WTC11 (cell line): ENCODE results near the gene PER3. TPM values are rescaled to one million over a fixed set of nuclear protein-coding genes. Genes with fewer than 3 reads are reported as not detected.

Experiments
- ATAC-seq: fragments of 200-7000 bp; cut with Tn5 transposase; 2 replicates; pipeline ENCODE4 v1.10.0; 2021; ENCODE audit warnings: mild to moderate bottlenecking, moderate library complexity
- CTCF ChIA-PET: fragments of 300-600 bp; sonication (Branson Sonifier 250); formaldehyde crosslinking; loops from one replicate; lab custom pipeline; 2021; ENCODE audit warnings: antibody characterized with exemption; lab: Charles Lee
- POLR2A ChIA-PET: fragments of 350-600 bp; sonication (Branson Sonifier 250); formaldehyde crosslinking; loops from one replicate; lab custom pipeline; 2021; ENCODE audit warnings: antibody characterized with exemption; lab: Charles Lee
- DNase-seq: peaks from one replicate; pipeline ENCODE4 v3.0.0; 2021; ENCODE audit warnings: low spot score
- H3K27ac Mint-ChIP-seq: 2 replicates; pipeline ENCODE4 v1.8.0; 2021; ENCODE audit warnings: mixed read lengths
- H3K27me3 Mint-ChIP-seq: 2 replicates; pipeline ENCODE4 v1.8.0; 2021; ENCODE audit warnings: low read depth, mild to moderate bottlenecking, moderate library complexity, mixed read lengths
- H3K36me3 Mint-ChIP-seq: 2 replicates; pipeline ENCODE4 v1.8.0; 2021; ENCODE audit warnings: mixed read lengths
- H3K4me1 Mint-ChIP-seq: 2 replicates; pipeline ENCODE4 v1.8.0; 2022; ENCODE audit warnings: mixed read lengths
- H3K4me3 Mint-ChIP-seq: 2 replicates; pipeline ENCODE4 v1.8.0; 2021; ENCODE audit warnings: mild to moderate bottlenecking, moderate library complexity, mixed read lengths
- H3K9me3 Mint-ChIP-seq: 2 replicates; pipeline ENCODE4 v1.8.0; 2021; ENCODE audit warnings: mixed read lengths
- ATF1 ChIP-seq: sonication (generic); formaldehyde crosslinking; IDR thresholded peaks from 2 replicates; pipeline ENCODE4 v1.8.1; 2023; ENCODE audit warnings: mild to moderate bottlenecking, moderate library complexity, missing genetic modification reagents
- E2F5 ChIP-seq: sonication (generic); formaldehyde crosslinking; IDR thresholded peaks from 2 replicates; pipeline ENCODE4 v1.8.1; 2022; ENCODE audit warnings: mild to moderate bottlenecking, moderate library complexity, missing genetic modification reagents
- EMX1 ChIP-seq: fragments of 250-450 bp; sonication (Bioruptor Pico); IDR thresholded peaks from 2 replicates; pipeline ENCODE4 v1.8.0; 2021; ENCODE audit warnings: mild to moderate bottlenecking
- FOXK1 ChIP-seq: sonication (generic); formaldehyde crosslinking; IDR thresholded peaks from 2 replicates; pipeline ENCODE4 v1.8.0; 2022; ENCODE audit warnings: mild to moderate bottlenecking, moderate library complexity, missing genetic modification reagents
- MYBL2 ChIP-seq: sonication (generic); formaldehyde crosslinking; IDR thresholded peaks from 2 replicates; pipeline ENCODE4 v1.8.1; 2023; ENCODE audit warnings: mild to moderate bottlenecking, moderate library complexity, missing genetic modification reagents
- NR1H2 ChIP-seq: sonication (generic); formaldehyde crosslinking; IDR thresholded peaks from 2 replicates; pipeline ENCODE4 v1.9.0; 2021; ENCODE audit warnings: mild to moderate bottlenecking, moderate library complexity, missing genetic modification reagents
- OVOL2 ChIP-seq: fragments of 250-450 bp; sonication (Bioruptor Pico); IDR thresholded peaks from 2 replicates; pipeline ENCODE4 v1.9.0; 2021; ENCODE audit warnings: mild to moderate bottlenecking, borderline replicate concordance
- RORB ChIP-seq: fragments of 250-450 bp; sonication (Bioruptor Pico); IDR thresholded peaks from 2 replicates; pipeline ENCODE4 v1.9.0; 2021; ENCODE audit warnings: mild to moderate bottlenecking
- STAT6 ChIP-seq: sonication (generic); formaldehyde crosslinking; conservative IDR thresholded peaks from 2 replicates; pipeline ENCODE4 v1.8.1; 2023; ENCODE audit warnings: mild to moderate bottlenecking, low read depth, missing genetic modification reagents, moderate library complexity
- TCF7 ChIP-seq: sonication (generic); formaldehyde crosslinking; IDR thresholded peaks from 2 replicates; pipeline ENCODE4 v1.8.0; 2022; ENCODE audit warnings: mild to moderate bottlenecking, low read depth, missing genetic modification reagents, moderate library complexity
- TEAD4 ChIP-seq: sonication (generic); formaldehyde crosslinking; IDR thresholded peaks from 2 replicates; pipeline ENCODE4 v1.8.0; 2022; ENCODE audit warnings: mild to moderate bottlenecking, missing genetic modification reagents
- TP53 ChIP-seq: sonication (generic); formaldehyde crosslinking; IDR thresholded peaks from 2 replicates; pipeline ENCODE4 v1.8.1; 2023; ENCODE audit warnings: mild to moderate bottlenecking, missing genetic modification reagents
- ZBTB21 ChIP-seq: sonication (generic); formaldehyde crosslinking; IDR thresholded peaks from 2 replicates; pipeline ENCODE4 v1.8.1; 2023; ENCODE audit warnings: mild to moderate bottlenecking, missing genetic modification reagents, borderline replicate concordance
- ZNF263 ChIP-seq: sonication (generic); formaldehyde crosslinking; IDR thresholded peaks from 2 replicates; pipeline ENCODE4 v1.8.1; 2022; ENCODE audit warnings: low read depth, mild to moderate bottlenecking, moderate library complexity, missing genetic modification reagents
- ZNF281 ChIP-seq: sonication (generic); formaldehyde crosslinking; IDR thresholded peaks from 2 replicates; pipeline ENCODE4 v1.8.0; 2023; ENCODE audit warnings: mild to moderate bottlenecking, missing genetic modification reagents
- total RNA-seq: library from RNA; stranded (reverse); gene quantifications from 3 replicates; pipeline ENCODE4 v1.2.3, GENCODE V29; 2021
- TF ChIP-seq, protein P1 (sequence below): sonication (generic); formaldehyde crosslinking; IDR thresholded peaks from 2 replicates; pipeline ENCODE4 v1.8.1; 2022; ENCODE audit warnings: missing genetic modification reagents, borderline replicate concordance
- TF ChIP-seq, protein P2 (sequence below): sonication (generic); formaldehyde crosslinking; IDR thresholded peaks from 2 replicates; pipeline ENCODE4 v1.8.1; 2023; ENCODE audit warnings: mild to moderate bottlenecking, missing genetic modification reagents
- TF ChIP-seq, protein P3 (sequence below): fragments of 200-600 bp; IDR thresholded peaks from 2 replicates; pipeline ENCODE4 v1.8.0; 2022; ENCODE audit warnings: antibody characterized with exemption

The PER3 gene
- total RNA-seq, 1 experiment from 2014 or later = 8.5 TPM

GRCh38 chr1:7865978-7866377, 81.9 kb downstream of the PER3 start (continued):
- no peak for TF ChIP-seq E2F5 (CRISPR knock-in tag)
- TF ChIP-seq EMX1 (CRISPR knock-in tag) = no peak
- TF ChIP-seq ZNF281 = no peak
- TF ChIP-seq STAT6 (CRISPR knock-in tag) = no peak
- TF ChIP-seq, protein P1, sequence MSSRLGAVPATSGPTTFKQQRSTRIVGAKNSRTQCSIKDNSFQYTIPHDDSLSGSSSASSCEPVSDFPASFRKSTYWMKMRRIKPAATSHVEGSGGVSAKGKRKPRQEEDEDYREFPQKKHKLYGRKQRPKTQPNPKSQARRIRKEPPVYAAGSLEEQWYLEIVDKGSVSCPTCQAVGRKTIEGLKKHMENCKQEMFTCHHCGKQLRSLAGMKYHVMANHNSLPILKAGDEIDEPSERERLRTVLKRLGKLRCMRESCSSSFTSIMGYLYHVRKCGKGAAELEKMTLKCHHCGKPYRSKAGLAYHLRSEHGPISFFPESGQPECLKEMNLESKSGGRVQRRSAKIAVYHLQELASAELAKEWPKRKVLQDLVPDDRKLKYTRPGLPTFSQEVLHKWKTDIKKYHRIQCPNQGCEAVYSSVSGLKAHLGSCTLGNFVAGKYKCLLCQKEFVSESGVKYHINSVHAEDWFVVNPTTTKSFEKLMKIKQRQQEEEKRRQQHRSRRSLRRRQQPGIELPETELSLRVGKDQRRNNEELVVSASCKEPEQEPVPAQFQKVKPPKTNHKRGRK (CRISPR knock-in tag) = no peak
- TF ChIP-seq MYBL2 = no peak
- no peak for TF ChIP-seq OVOL2
- TF ChIP-seq RORB (CRISPR knock-in tag) = no peak
- TF ChIP-seq TP53 (CRISPR knock-in tag) = no peak
- TF ChIP-seq, protein P2, sequence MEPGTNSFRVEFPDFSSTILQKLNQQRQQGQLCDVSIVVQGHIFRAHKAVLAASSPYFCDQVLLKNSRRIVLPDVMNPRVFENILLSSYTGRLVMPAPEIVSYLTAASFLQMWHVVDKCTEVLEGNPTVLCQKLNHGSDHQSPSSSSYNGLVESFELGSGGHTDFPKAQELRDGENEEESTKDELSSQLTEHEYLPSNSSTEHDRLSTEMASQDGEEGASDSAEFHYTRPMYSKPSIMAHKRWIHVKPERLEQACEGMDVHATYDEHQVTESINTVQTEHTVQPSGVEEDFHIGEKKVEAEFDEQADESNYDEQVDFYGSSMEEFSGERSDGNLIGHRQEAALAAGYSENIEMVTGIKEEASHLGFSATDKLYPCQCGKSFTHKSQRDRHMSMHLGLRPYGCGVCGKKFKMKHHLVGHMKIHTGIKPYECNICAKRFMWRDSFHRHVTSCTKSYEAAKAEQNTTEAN (CRISPR knock-in tag) = no peak
- TF ChIP-seq, all 79 proteins: peak for 0

DNA sequence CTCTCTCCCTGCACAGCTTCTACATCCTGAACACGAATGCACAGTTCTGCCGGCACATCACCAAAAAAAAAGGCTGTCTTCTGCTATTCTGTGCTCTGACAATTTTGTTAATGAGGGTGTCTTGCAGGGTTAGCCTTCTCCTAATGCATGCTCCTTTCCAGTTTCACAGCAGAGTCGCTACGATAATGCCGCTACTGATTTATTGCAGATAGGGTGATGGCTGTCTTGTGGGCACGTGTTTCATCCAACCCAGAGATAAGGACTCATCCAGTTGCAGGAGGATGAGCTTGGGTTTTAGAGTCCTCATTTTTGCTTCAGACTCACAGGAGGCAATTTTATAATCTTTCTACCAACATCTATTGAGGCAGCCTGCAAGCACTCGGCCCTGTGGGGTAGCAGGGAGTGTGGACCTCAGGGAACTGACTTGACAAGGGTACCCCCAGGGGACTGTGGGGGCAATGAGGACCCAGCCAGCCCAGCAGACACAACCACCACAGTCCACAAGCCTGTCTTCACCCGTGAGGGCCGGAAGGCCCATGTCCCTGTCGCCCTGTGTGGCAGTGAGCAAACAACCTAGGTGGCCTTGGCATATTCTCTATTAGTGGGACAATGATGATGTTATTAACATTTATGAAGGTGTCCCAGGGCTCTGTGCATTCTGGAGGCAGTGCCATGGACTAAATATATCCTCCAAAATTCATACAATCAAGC, 84.1 kb downstream of the PER3 start:
- H3K36me3 Mint-ChIP-seq = no peaks in the 10 kb centered on the region
- H3K4me1 Mint-ChIP-seq = no peaks in the 10 kb centered on the region
- TF ChIP-seq ATF1 (no peak), ZNF263 (no peak), TEAD4 (CRISPR knock-in tag) (no peak), ZNF281 (no peak), ZBTB21 (no peak), TCF7 (CRISPR knock-in tag) (no peak), NR1H2 (CRISPR knock-in tag) (no peak), FOXK1 (CRISPR knock-in tag) (no peak)
- TF ChIP-seq, protein P3, sequence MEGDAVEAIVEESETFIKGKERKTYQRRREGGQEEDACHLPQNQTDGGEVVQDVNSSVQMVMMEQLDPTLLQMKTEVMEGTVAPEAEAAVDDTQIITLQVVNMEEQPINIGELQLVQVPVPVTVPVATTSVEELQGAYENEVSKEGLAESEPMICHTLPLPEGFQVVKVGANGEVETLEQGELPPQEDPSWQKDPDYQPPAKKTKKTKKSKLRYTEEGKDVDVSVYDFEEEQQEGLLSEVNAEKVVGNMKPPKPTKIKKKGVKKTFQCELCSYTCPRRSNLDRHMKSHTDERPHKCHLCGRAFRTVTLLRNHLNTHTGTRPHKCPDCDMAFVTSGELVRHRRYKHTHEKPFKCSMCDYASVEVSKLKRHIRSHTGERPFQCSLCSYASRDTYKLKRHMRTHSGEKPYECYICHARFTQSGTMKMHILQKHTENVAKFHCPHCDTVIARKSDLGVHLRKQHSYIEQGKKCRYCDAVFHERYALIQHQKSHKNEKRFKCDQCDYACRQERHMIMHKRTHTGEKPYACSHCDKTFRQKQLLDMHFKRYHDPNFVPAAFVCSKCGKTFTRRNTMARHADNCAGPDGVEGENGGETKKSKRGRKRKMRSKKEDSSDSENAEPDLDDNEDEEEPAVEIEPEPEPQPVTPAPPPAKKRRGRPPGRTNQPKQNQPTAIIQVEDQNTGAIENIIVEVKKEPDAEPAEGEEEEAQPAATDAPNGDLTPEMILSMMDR = no peak
- DNase-seq (no peak), ATAC-seq (no peak)
- POLR2A ChIA-PET = no interaction called here
- CTCF ChIA-PET = interaction anchor here (1.0 kb wide), 1 partner anchor 116 kb away, joined by 3 read pairs; no protein-coding TSS in a partner anchor
- H3K4me3 Mint-ChIP-seq = no peak overlapping the region
- H3K27me3 Mint-ChIP-seq = no peaks in the 10 kb centered on the region
- H3K27ac Mint-ChIP-seq = no peak overlapping the region
- H3K9me3 Mint-ChIP-seq = peaks cover 9% of the 10 kb centered on the region; the same call in 1 of the 2 replicates
